ENCODE measurements around the gene HACD1. TPM values are rescaled to one million over a fixed set of nuclear protein-coding genes. Genes with fewer than 3 reads are reported as not detected.

Gene HACD1
- total RNA-seq, 1 donor from 2014 or later: 42.4 TPM

GRCh38 chr10:17578603-17579002 lies 38.6 kb downstream of the HACD1 start:
- no peak for DNase-seq

GRCh38 chr10:17576768-17577167 lies 40.4 kb downstream of the HACD1 start:
- no peak for DNase-seq

- DNase-seq: no peak
Observed at GRCh38 chr10:17564911-17565310, 52.3 kb downstream of the HACD1 start.

GRCh38 chr10:17563452-17563851 lies 53.7 kb downstream of the HACD1 start:
- DNase-seq: no peak

- peak; percentile 89 for DNase-seq
Observed at GRCh38 chr10:17562614-17563013, 54.6 kb downstream of the HACD1 start.

GRCh38 chr10:17561111-17561510 lies 56.1 kb downstream of the HACD1 start:
- DNase-seq: no peak

- no peak for DNase-seq
Observed at GRCh38 chr10:17557459-17557858, 59.7 kb downstream of the HACD1 start.

- peak; percentile 25 for DNase-seq
Observed at GRCh38 chr10:17548770-17549169, 68.4 kb downstream of the HACD1 start.

GRCh38 chr10:17548162-17548561 lies 69.0 kb downstream of the HACD1 start:
- DNase-seq: no peak

GRCh38 chr10:17547060-17547459 lies 70.1 kb downstream of the HACD1 start:
- DNase-seq: no peak

GRCh38 chr10:17544465-17544864 lies 72.7 kb downstream of the HACD1 start:
- DNase-seq: no peak

Small RNA genes within 50 kb of the gene (small RNA-seq; reads per million reads assigned to genes)
- not detected for gene AC069542.2 (ENCODE audit: low replicate concordance)

Other genes starting within 250 kb of the HACD1 start
- 2.9 TPM for gene ST8SIA6, start 162.8 kb downstream of the HACD1 start, total RNA-seq
- gene STAM, start 26.8 kb upstream of the HACD1 start, total RNA-seq: 23.7 TPM
- gene TMEM236, start 134.8 kb upstream of the HACD1 start, total RNA-seq: 0.10 TPM
- 8.7 TPM for gene MRC1, start 192.0 kb upstream of the HACD1 start, total RNA-seq